Measurements from ENCODE around the gene LARP4.
"Not testable (repeated sequence)": the region's sequence is repeated elsewhere in the genome, so short reads cannot be mapped to it uniquely, and the experiment has no call there.

The LARP4 gene

GRCh38 chr12:50419112-50419909 lies 18.6 kb downstream of the LARP4 start:
- DNase-seq (ENCODE audit: low read depth), result no peak
- in situ Hi-C loops (cut with HindIII; ENCODE audit: low sequenced_read_pairs), result no loop called here
- no peak for TF ChIP-seq CTCF (IDR thresholded peaks at IDR 0.05; ENCODE audit: low read depth, low read length, missing control alignments)
- no peak overlapping the region for H3K4me3 ChIP-seq (ENCODE audit: low read depth, low read length)

GRCh38 chr12:50422855-50423254 lies 22.2 kb downstream of the LARP4 start:
- DNase-seq (ENCODE audit: low read depth); in situ Hi-C loops (cut with HindIII; ENCODE audit: low sequenced_read_pairs); H3K4me3 ChIP-seq (ENCODE audit: low read depth, low read length): not testable (repeated sequence)

- in situ Hi-C loops (cut with HindIII; ENCODE audit: low sequenced_read_pairs); H3K4me3 ChIP-seq (ENCODE audit: low read depth, low read length); DNase-seq (ENCODE audit: low read depth): not testable (repeated sequence)
These were observed 22.7 kb downstream of the LARP4 start for GRCh38 chr12:50423342-50423741.

GRCh38 chr12:50425589-50426258 lies 25.0 kb downstream of the LARP4 start:
- in situ Hi-C loops (cut with HindIII; ENCODE audit: low sequenced_read_pairs), result no loop called here
- no peak for TF ChIP-seq CTCF (IDR thresholded peaks at IDR 0.05; ENCODE audit: low read depth, low read length, missing control alignments)
- no peak overlapping the region for H3K4me3 ChIP-seq (ENCODE audit: low read depth, low read length)
- no peak for DNase-seq (ENCODE audit: low read depth)

- H3K4me3 ChIP-seq (ENCODE audit: low read depth, low read length); in situ Hi-C loops (cut with HindIII; ENCODE audit: low sequenced_read_pairs); DNase-seq (ENCODE audit: low read depth): not testable (repeated sequence)
These were observed 31.0 kb downstream of the LARP4 start for GRCh38 chr12:50431656-50432055.

GRCh38 chr12:50440288-50440687 lies 39.6 kb downstream of the LARP4 start:
- TF ChIP-seq CTCF (IDR thresholded peaks at IDR 0.05; ENCODE audit: low read depth, low read length, missing control alignments), result no peak
- in situ Hi-C loops (cut with HindIII; ENCODE audit: low sequenced_read_pairs), result no loop called here

GRCh38 chr12:50441763-50442162 lies 41.1 kb downstream of the LARP4 start:
- no peak overlapping the region for H3K4me3 ChIP-seq (ENCODE audit: low read depth, low read length)
- in situ Hi-C loops (cut with HindIII; ENCODE audit: low sequenced_read_pairs), result no loop called here
- DNase-seq (ENCODE audit: low read depth), result no peak
- TF ChIP-seq CTCF (IDR thresholded peaks at IDR 0.05; ENCODE audit: low read depth, low read length, missing control alignments), result no peak

More at GRCh38 chr12:50440288-50440687, 39.6 kb downstream of the LARP4 start:
- no peak overlapping the region for H3K4me3 ChIP-seq (ENCODE audit: low read depth, low read length)
- no peak for DNase-seq (ENCODE audit: low read depth)

GRCh38 chr12:50442178-50442908 lies 41.7 kb downstream of the LARP4 start:
- no peak for TF ChIP-seq CTCF (IDR thresholded peaks at IDR 0.05; ENCODE audit: low read depth, low read length, missing control alignments)
- in situ Hi-C loops (cut with HindIII; ENCODE audit: low sequenced_read_pairs), result no loop called here
- DNase-seq (ENCODE audit: low read depth), result no peak
- no peak overlapping the region for H3K4me3 ChIP-seq (ENCODE audit: low read depth, low read length)

- in situ Hi-C loops (cut with HindIII; ENCODE audit: low sequenced_read_pairs); H3K4me3 ChIP-seq (ENCODE audit: low read depth, low read length); DNase-seq (ENCODE audit: low read depth): not testable (repeated sequence)
These were observed 49.0 kb downstream of the LARP4 start for GRCh38 chr12:50449671-50450070.

Data from astrocyte of the cerebellum (primary cell).